MM.1S (cell line): ENCODE measurements around the gene CHPF2.

Experiments
- EZH2 ChIP-seq: fragments of 300-600 bp; sonication (generic); optimal IDR thresholded peaks from 2 replicates; pipeline ENCODE3; 2017; ENCODE audit warnings: low read depth, mild to moderate bottlenecking, antibody characterized with exemption, low read length, mixed read lengths
- EZH2phosphoT487 ChIP-seq: fragments of 300-600 bp; sonication (generic); IDR thresholded peaks from 2 replicates; pipeline ENCODE4 v1.6.1; 2018; ENCODE audit warnings: antibody characterized with exemption, low read length
- TF ChIP-seq, protein P1 (sequence below): fragments of 300-600 bp; sonication (generic); IDR thresholded peaks from 2 replicates; pipeline ENCODE4 v1.5.1; 2016; ENCODE audit warnings: antibody characterized with exemption, low read length, mixed read lengths

DNA sequence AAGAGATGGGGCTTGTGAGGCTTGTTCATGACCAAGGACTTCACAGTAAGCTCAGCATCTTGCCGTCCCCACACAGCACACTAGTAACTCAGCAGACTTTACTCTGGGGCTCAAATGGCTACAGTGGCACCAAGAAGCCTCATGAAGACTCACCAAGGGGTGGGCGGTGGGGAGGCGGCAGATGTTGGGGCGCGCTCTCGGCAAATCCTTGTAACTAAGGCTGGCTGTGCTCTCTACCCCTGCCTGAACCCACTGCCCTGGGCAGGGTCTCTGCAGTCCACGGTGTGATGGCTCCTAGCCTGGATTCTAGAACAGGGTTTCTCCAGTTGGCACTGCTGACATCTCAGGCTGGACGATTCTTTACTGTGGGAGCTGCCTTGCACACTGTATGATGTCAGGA lies 28.6 kb downstream of the CHPF2 start:
- TF ChIP-seq, protein P1, sequence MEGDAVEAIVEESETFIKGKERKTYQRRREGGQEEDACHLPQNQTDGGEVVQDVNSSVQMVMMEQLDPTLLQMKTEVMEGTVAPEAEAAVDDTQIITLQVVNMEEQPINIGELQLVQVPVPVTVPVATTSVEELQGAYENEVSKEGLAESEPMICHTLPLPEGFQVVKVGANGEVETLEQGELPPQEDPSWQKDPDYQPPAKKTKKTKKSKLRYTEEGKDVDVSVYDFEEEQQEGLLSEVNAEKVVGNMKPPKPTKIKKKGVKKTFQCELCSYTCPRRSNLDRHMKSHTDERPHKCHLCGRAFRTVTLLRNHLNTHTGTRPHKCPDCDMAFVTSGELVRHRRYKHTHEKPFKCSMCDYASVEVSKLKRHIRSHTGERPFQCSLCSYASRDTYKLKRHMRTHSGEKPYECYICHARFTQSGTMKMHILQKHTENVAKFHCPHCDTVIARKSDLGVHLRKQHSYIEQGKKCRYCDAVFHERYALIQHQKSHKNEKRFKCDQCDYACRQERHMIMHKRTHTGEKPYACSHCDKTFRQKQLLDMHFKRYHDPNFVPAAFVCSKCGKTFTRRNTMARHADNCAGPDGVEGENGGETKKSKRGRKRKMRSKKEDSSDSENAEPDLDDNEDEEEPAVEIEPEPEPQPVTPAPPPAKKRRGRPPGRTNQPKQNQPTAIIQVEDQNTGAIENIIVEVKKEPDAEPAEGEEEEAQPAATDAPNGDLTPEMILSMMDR = no peak
- TF ChIP-seq EZH2 (no peak), EZH2phosphoT487 (no peak)
